GM21576 (cell line): ENCODE results near the gene SYCE1.
A peak's percentile ranks its signal among the peaks of the same experiment; 100 is the strongest.
"Not testable (repeated sequence)": the region's sequence is repeated elsewhere in the genome, so short reads cannot be mapped to it uniquely, and the experiment has no call there.

ENCODE experiments used
- ATAC-seq: cut with Tn5 transposase; IDR thresholded peaks from one replicate; pipeline ENCODE4 v1.9.1; 2021; ENCODE audit warnings: mild to moderate bottlenecking, moderate library complexity; ENCODE audit not compliant: unreplicated experiment

The SYCE1 gene

DNA sequence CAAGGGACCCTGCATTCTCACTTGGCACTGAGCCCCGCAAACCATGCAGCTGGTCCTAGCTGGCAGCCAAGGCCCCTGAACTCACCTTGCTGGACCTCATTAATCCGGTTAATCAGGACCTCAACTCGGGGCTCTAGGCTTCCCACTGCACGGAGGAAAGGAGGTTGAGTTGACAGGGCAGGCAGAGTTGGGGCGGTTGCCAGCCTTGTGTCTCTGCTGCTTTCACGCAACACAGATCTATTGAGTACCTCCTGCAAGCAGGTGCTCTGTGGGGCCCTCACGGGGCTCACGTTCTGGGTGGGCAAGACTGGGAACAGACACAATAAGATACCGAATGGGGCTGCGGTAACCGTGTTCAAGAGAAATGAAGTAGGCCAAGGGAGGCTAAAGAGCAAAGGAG is 6.2 kb downstream of the SYCE1 start:
- no peak for ATAC-seq

DNA sequence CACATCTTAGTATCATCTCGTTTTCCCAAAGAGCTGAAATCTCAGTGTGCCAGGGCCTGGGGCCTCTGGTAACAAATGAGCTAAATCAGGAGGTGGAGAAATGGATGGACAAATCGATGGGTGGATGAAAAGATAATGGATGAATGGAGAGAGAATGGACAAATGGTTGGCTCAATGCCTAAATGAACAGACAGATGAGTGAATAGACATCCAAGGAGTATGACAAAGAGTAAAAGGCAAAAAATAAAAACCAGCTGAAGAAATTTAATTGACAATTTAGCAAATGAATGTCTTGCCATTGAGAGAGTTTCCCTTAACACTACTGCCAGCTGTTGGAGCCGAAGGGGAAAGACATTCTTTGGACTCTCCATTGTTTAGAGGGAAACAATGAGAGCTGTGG is 8.0 kb downstream of the SYCE1 start:
- ATAC-seq = no peak

DNA sequence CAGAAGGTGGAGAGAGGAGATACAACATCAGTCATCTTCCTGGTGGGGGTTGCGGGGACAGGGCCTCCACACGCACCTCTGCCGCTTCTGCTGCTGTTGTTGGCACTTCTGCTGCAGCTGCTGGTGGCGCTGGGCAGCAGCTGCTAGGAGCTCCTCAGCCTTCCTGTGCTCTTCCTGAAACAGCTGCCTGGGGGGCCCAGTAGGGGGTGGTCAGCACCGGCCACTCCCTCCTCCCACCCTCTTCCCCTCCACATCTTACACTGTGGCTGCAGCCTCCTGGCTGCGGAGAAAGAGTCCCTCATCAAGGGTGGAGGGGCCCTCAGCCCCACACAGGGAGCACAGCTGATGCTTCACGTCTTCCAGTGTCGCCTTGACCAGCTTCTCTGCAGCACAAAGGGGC is 9.9 kb downstream of the SYCE1 start:
- ATAC-seq = no peak

DNA sequence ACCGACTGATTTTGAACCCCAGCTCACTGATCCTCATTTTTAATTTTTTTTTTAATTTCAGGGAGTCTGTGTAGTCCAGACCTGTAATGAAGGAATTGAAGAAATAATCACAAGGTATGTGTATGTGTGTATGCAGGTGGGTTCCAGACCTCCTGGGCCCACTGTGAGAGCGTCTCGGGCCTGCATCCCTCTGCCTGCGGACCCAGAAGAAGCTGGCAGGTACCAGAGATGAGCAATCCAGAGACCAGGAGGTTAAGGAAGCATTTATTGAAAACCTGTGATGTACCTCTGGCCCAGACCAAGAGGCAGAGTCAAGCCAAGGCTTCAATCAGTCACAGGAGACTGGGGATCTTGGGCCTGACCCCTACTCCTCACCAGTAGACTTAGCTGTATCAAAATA is 10.8 kb downstream of the SYCE1 start:
- no peak for ATAC-seq

DNA sequence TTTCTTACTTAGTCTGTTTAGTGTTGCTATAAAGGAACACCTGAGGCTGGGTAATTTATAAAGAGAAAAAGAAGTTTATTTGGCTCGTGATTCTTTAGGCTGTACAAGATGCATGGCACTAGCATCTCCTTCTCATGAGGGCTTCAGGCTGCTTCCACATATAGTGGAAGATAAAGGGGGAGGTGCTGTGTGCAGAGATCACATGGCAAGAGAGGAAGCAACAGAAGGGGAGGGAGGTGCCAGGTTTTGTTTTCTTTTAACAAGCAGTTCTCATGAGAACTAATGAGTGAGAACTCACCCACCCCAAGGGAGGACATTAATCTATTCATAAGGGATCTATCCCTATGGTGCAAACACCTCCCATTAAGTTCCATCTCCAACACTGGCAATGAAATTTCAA is 20.9 kb downstream of the SYCE1 start:
- ATAC-seq = no peak

DNA sequence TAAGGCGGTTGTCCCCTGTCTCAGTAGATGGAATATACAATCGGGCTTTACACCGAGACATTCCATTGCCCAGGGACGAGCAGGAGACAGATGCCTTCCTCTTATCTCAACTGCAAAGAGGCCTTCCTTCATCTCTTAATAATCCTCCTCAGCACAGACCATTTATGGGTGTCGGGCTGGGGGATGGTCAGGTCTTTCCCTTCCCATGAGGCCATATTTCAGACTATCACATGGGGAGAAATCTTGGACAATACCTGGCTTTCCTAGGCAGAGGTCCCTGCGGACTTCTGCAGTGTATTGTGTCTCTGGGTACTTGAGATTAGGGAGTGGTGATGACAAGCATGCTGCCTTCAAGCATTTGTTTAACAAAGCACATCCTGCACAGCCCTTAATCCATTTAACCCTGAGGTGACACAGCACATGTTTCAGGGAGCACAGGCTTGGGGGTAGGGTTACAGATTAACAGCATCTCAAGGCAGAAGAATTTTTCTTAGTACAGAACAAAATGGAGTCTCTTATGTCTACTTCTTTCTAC is 23.9 kb downstream of the SYCE1 start:
- ATAC-seq = not testable (repeated sequence)

DNA sequence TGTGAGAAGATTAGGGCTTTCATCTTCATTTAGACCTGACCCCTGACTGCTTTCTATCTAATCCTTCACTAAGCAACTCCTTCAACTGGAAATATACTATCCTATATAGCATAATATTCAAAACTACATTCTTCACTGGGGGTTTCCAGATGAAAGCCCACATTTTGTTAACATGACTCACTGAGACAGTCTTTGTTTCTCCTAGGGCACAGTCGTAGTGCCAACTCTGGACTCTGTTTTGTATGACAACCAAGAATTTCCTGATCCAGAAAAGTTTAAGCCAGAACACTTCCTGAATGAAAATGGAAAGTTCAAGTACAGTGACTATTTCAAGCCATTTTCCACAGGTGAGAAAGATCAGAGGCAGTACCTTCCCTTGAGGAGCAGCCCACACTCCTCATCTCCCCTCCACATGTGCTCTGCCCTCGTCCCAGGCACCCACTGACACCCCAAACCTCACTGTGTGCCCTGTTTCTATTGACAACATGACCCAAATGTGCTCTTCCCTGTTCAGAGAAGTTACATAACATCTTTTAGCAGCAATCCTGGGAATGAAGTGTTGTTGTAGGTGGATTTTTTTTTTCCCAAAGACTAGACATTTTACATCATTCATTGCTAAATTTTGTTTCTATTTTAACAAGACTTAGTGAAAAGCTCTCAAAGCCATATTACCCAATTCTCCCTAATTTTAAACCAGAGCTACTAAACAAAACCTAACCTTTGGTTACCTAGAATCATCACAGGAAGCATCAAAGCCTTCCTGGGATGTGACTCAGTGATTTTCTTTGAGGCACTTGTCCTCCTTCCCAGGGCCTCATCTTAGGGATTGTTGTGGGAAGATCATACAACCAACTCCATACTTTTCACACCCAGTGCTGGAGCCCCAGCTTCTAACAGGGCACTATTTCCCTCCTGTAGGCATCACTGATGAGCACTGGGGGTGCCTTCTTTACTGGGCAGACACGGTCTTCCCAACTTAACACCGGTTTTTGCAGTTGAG is 27.5 kb downstream of the SYCE1 start:
- no peak for ATAC-seq

DNA sequence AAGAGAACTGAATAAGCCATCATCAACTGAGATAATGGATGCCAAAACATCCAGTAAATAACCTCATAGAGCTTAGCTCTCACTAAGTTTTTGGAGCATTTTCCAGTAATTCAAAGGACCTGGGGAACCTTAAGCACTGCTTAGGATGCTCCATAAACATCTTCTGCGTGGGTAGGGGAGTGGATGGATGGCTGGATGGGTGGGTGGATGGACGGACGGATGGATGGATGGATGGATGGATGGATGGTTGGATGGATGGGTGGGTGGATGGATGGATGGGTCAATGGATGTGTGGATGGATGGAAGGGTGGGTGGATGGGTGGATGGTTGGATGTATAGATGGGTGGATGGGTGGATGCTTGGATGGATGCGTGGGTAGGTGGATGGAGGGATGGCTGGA is 29.2 kb downstream of the SYCE1 start:
- no peak for ATAC-seq

DNA sequence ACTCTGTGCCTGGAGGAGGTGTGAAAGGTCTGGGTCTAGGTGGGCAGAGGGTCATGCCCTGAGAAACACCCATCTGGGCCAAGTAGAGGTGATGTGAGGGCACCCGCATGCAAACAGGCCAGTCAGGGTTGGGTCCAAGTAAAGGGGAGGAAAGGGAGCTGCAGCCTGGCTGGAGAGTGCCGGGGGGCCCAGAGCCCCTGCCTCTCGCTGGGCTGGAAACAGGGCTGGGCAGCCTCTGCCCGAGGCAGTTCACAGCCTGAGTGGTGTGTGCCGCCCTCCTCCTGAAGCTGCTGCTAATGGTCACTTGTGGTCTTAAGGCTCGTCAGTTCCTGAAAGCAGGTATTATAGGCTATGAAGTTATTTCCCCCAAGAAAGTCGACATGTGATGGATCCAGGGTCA is 31.0 kb downstream of the SYCE1 start:
- ATAC-seq = no peak

DNA sequence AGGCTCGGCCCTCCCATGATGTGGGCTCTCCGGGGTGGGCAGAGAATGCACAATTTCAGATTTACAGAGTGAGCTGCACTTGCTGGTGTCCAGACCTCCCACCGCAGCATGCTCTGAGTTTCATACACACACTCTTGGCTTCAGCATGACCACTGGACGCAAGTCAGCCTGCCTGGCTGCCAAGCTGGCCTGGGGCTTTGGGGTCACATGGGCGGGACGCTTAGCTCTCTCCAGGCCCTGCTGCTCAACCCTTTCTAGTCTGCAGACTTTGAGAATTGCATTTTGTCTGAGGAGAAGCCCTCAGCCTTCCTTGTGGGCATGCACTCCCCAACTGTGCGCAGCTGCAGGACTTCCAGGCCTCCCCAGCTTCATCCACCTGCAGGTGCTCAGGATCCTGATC is 32.5 kb downstream of the SYCE1 start:
- no peak for ATAC-seq

DNA sequence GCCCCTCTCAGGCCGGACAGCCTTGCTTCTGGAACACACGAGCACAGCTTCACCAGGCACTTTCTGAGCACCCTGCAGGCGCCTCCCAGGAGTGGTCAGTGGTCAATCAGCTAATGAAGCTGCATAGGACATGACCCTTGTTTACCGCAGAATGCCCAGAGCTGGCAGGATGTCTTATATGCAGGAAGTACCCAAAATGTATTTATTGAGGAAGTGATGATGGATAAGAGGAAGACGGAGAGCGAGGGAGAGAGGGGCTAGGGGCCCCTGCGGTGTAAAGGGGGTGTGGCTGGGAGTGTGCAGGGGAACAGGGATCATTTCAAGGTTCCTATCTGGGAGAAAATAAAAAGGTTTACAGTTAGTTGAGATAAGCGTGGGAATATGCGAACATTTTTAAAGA is 34.9 kb downstream of the SYCE1 start:
- ATAC-seq = no peak

DNA sequence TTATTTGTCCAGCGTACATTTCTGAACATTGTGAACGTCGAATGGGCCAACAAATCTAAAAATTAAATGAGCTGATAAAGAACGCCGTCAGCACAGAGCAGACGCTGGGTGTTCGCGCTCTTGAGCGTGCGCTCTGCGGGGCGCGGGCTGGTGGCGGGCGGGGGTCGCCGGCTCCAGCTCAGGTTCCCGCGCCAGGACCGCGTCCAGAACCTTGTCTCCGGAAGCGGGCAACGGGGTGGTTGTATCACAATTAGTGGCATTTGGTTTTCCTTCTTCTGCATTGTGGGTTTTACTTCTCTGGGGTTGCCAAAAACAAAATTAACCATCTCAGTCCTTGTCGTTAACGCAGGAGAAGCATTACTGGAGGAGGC is 35.8 kb downstream of the SYCE1 start:
- ATAC-seq = no peak

DNA sequence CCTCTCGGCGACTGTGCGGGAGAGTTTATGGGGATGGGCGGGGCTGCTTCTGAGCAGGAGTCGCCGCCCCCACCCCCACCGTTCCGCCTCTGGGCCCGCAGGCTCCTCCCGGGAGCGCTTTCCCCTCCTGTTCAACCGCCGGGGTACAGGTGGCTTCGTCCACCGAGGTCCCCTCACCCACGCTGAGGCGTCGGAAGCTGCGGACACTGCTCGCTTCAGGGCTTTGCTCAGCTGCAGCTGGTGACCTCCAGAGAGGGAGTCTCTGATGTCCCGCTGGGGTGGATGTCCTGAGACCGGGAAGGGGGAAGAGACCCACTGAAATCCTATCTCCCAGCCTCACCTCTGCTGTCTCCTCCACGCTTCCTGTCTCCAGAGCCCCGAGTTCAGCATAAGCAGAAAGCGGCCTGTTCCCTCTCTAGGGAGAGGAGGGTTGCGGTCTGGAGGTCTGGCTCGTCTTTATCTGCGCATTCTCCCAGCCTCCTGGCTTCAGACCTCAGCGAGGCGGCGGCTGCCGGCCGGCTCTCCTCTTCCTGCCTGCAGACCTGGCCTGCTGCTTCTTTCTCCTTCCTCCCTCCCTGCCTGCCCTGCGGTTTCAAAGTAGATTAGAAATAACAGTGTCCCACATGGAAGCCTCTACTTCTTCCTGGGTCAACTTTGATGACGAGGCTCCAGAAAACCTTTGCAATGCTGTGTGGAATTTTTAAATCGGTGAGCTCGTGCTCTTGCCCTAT is 36.4 kb downstream of the SYCE1 start:
- no peak for ATAC-seq

DNA sequence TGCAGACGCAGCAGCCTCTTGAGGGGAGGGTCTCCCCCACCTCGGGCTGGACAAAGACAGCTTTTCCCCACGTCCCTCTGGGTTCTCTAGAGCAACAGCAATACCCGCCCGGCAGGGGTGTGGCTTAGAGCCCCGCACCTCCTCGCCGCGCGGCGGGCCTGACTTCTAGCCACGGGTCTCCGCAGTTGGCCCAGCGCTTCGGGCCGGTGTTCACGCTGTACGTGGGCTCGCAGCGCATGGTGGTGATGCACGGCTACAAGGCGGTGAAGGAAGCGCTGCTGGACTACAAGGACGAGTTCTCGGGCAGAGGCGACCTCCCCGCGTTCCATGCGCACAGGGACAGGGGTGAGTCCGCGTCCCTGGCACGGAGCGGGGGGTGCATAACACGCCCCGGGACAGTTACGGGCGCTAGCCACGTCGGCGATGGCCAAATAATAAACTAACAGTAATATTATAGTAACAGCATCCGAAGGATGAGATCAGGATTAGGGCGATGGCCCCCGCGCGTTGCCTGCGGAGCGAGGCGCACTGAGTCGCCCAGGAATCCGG is 37.0 kb downstream of the SYCE1 start:
- no peak for ATAC-seq

DNA sequence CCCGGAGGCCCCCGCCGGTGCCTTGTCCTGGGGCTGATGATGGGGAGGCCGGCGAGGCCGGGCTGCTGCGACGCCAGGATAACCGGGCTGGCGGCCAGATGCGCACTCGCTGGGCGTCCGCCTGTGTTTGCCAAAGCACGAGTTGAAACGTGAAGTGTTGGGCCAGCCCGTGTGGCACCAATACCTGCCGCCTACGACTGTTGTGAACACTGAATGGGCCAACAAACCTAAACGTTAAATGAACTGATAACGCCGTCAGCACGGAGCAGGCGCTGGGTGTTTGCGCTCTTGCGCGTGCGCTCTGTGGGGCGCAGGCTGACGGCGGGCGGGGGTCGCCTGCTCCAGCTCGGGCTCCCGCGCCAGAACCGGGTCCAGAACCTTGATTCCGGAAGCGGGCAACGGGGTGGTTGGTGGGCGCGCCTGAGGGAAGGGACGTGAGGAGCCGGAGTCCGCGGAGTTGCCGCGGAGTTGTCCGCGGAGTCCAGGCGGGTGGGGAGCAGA is 37.6 kb downstream of the SYCE1 start:
- no peak for ATAC-seq

DNA sequence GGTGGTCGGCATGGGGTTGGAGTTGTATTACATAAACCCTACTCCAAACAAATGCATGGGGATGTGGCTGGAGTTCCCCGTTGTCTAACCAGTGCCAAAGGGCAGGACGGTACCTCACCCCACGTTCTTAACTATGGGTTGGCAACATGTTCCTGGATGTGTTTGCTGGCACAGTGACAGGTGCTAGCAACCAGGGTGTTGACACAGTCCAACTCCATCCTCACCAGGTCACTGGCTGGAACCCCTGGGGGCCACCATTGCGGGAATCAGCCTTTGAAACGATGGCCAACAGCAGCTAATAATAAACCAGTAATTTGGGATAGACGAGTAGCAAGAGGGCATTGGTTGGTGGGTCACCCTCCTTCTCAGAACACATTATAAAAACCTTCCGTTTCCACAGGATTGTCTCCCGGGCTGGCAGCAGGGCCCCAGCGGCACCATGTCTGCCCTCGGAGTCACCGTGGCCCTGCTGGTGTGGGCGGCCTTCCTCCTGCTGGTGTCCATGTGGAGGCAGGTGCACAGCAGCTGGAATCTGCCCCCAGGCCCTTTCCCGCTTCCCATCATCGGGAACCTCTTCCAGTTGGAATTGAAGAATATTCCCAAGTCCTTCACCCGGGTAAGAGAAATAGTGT is 38.3 kb downstream of the SYCE1 start, which contains the start of gene CYP2E1:
Gene CYP2E1 (plus strand): TSS at position 407 of the 632 bp plus-strand sequence. CDS start 33 bp downstream, at position 440.
- ATAC-seq = no peak

DNA sequence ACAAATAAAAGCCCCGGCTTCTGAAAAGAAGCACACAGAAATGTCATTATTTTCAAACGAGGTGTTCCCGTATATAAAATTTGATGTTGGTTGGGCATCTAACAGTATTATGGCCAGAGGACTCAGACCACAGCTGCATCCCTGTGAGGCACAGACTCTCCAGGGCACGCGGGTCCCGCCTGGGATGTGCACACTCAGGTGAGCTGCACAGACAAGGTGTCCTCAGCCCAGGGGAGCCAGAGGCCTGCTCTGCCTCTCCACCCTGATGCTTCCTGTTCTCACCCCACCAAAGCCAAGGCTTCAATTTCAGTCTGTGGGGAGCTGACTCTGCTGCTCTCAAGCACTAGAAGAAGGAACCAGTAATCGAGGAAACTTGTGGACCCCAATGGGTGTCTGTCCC is 39.9 kb downstream of the SYCE1 start:
- no peak for ATAC-seq

DNA sequence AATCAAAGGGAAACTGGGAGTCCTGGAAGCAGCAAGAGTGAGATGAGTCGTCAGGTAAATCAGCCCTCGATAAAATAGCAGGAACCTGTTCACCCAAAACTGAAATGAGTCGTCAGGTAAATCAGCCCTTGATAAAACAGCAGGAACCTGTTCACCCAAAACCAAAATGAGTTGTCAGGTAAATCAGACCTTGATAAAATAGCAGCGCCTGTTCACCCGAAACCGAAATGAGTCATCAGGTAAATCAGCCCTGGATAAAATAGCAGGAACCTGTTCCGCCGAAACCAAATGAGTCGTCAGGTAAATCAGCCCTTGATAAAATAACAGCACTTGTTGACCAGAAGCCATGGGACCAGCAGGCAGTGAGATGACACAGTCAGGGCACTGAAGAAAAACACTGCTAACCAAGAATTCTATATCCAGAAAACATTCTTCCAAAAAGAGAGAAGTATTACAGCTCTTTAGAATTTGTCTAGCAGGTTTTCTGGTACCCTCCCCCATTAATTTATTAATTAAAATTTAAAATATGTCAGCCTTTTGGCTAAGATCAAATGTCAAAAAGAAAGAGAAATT is 41.7 kb downstream of the SYCE1 start:
- ATAC-seq = no peak

DNA sequence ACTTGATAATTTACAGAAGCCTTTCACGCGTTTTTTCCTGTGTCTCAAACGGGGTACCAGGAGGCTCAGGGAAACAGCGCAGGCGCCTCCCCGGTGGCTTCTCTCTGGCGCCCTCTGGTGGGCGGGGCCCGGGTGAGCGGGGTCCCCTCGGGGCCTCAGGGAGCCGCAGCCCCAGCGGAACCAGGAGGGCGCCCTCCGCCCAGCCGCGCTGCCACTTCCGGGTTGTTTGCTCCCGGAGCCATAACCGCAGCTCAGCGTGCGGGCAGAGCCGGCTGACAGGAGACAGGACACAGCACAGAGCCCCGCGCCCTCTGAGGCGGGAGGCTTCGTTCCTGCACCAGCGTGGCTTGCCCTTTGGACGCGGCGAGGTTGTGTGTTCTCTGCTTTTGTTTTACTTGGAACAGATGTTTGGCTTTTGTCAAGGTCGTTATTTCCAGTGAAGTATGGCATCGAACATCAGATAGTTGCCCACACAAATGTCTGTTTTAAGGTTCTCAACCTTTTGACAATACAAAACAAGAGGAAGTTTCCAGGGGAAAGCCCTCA is 45.1 kb downstream of the SYCE1 start:
- ATAC-seq = peak; percentile 98

DNA sequence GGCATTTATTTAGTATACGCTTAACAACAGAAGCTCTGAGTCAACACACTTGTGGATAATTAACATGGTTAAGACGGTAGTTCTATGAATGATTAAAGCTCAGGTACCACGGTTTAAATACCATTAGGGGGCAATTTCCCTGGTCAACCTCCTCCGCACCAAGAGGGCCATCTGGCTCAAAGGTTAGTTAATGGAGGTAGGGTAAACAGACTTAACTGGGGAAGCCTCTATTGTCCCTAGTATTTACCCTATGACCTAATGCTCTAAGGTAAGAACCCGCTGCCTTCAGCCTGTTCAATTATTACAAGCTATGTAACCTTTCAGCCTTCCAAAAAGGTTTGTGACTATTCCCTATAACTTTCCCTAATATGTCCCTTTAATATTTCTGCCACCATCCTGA is 46.9 kb downstream of the SYCE1 start:
- not testable (repeated sequence) for ATAC-seq
